Sciatic nerve (tissue), 2 donors: ENCODE data around the gene GNB3. TPM values are rescaled to one million over a fixed set of nuclear protein-coding genes. Genes with fewer than 3 reads are reported as not detected.

Source experiments
- ATAC-seq: fragments of 200-7000 bp; cut with Tn5 transposase; one replicate; pipeline ENCODE4 v1.9.1; 2020; ENCODE audit warnings: mild to moderate bottlenecking, moderate library complexity
- DNase-seq: peaks from one replicate; pipeline ENCODE4 v3.0.0-alpha.2; 2020; ENCODE audit warnings: low spot score
- intact Hi-C: fragments of 100-400 bp; cut with DNase I; formaldehyde crosslinking; loops from one replicate; pipeline ENCODE4 v1.14.2; 2022
- total RNA-seq: library from RNA; stranded (reverse); fragmentation: NEBNext Ultra II Directional; extraction: Animal tissue kit (Norgen Biotek cat#: 25700); gene quantifications from one replicate; pipeline ENCODE4 v1.2.1, GENCODE V29; 2021
- donor health status: DM: no; HTN: no; CAD: no.
- donor health status: DM: no; HTN: no; CAD: no.

Gene GNB3
- total RNA-seq, 1 donor from 2014 or later, result 7.1 TPM

DNA sequence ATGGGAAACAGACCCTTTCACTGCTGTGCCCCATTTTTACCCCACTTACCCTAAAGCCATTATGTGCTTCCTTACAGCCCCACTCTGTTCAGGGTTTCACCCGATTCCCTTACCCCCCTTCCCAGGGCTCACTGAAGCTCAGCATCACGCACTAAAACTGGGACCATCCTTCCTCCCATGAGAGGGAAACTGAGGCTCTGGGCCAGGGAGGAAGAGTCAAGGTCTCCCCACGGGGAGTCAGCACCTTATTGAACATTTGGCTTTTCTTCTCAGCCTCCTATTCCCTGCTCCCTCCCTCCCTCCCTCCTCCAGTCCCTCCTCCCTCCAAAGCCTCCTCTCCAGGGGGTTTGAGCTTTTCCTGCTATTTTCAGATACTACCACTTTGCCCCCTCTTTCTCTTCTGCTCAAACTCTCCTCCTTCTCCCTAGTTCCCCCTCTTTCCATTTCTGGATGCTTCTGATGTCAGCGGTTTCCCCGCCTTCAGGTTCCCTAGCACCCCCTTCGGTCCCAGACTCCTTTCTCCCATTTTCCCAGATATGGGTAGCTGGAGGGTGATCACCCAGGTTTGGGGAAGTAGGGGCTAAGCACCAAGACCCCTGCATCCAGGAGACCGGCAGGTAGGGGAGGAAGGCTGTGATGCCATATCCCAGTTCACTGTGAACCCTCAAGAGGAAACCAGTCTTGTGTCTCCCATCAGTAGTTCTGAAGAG is 18.1 kb upstream of the GNB3 start:
- no peak for DNase-seq
- no peak for ATAC-seq
- intact Hi-C loops, result loop anchor here (10.0 kb wide), 1 partner anchor 68 kb away; the partner anchor contains the start of gene MLF2

DNA sequence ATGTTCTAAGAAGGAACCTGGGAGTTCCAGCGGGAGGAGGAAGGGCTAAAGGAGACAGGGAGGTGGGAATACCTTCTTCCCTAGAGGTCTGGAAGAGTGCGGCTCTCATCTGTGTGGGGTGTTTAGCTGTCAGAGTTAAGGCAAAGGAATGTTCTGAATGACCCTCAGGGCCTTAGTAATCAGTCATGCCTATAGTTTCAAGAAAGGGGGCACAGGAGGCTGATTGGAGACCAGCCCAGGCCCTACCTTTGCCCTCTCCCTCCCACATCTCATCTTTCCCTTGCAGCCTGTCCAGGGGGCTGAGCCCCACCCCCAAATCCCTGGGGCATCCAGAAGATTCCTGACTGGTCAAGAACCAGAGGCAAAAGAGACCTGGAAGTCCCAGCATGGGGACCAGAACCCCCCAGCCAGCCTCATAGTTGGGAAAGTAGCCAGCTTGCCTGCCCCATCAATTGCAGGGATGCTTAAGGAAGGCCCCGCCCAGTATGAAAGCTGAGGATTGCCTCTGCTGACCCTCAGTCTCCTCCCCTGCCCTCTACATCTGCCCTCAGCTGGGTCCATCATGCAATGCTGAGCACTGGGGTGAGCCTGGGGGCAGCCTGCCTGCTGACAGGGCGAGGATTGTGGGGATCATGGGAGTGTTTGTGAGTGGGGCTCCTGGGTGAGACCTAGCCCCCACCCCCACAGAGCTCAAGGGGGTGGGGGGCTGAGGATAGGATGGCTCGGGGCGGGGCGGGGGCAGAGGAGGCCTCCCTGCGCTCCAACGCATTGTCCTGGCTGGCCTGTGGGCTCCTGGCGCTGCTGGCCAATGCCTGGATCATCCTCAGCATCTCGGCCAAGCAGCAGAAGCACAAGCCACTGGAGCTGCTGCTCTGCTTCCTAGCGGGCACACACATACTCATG is 17.3 kb upstream of the GNB3 start:
- DNase-seq (no peak), ATAC-seq (no peak)
- intact Hi-C loops, result loop anchor here (10.0 kb wide), 1 partner anchor 69 kb away; the partner anchor contains the start of gene MLF2

DNA sequence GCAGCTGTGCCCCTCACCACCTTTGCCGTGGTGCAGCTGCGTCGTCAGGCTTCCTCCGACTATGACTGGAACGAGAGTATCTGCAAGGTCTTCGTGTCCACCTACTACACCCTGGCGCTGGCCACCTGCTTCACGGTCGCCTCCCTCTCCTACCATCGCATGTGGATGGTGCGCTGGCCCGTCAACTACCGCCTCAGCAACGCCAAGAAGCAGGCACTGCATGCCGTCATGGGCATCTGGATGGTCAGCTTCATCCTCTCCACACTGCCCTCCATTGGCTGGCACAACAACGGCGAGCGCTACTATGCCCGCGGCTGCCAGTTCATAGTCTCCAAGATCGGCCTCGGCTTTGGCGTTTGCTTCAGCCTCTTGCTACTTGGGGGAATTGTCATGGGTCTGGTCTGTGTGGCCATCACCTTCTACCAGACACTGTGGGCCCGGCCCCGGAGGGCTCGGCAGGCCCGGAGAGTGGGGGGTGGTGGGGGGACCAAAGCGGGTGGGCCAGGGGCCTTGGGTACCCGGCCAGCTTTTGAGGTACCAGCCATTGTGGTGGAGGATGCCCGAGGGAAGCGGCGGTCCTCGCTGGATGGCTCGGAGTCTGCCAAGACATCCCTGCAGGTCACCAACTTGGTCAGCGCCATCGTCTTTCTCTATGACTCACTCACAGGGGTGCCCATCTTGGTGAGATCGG is 16.5 kb upstream of the GNB3 start:
- DNase-seq, result no peak
- ATAC-seq, result no peak
- intact Hi-C loops, result loop anchor here (10.0 kb wide), 1 partner anchor 69 kb away; the partner anchor contains the start of gene MLF2

- intact Hi-C loops, result loop anchor here (10.0 kb wide), 1 partner anchor 70 kb away; the partner anchor contains the start of gene MLF2
- DNase-seq, result no peak
- no peak for ATAC-seq
Measured at GRCh38 chr12:6824901-6825381, 15.8 kb upstream of the GNB3 start.

DNA sequence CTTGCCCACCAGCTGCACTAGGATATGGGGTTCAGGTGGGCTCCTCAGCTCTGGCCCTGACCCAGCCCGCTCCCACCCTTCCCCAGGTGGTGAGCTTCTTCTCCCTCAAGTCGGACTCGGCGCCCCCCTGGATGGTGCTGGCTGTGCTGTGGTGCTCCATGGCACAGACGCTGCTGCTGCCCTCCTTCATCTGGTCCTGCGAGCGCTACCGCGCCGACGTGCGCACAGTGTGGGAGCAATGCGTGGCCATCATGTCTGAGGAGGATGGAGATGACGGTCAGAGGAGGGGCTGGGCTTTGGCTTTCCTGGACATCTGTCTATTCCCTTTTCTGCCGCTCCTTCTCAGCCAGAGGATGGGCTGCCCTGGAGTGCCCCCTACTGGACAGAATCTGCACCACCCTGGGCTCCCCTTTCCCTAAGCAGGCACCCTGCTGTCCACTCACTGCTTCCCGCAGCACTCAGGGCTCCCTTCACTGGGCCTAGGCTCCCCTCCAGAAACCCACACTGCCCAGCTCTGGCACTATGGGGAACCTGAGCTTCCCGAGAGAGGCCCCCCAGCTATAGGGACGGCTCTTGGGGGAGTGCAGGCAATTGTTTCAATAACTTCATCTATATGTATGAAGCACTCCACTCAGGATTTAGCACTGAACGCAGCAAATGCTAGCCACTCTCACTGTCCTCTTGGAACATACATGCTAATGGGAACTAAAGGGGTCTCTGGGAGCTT is 15.2 kb upstream of the GNB3 start:
- DNase-seq (peak; percentile 94), ATAC-seq (peak; percentile 71)
- intact Hi-C loops, result loop anchor here (10.0 kb wide), 1 partner anchor 71 kb away; the partner anchor contains the start of gene MLF2

DNA sequence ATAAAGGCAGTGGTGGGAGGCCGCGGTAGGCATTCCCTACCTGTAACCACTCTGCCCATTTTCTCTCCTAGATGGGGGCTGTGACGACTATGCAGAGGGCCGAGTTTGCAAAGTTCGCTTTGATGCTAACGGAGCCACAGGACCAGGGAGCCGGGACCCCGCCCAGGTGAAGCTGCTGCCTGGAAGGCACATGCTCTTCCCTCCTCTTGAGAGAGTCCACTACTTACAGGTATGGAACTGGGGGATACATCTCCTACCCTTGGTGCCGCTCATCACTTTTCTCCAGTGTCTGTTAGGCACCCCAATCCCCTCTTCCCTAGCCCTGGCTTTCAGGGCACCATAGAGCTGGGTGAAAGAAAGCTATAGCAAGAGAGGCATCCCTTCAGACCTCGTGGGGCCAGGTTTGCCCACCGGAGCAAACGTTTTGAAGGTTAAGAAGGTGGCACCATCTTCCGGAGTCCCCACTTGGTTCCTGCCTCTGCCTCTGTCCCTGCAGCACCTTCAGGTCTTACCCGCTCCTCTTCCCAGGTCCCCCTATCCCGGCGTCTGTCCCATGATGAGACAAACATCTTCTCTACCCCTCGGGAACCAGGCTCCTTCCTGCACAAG is 14.5 kb upstream of the GNB3 start:
- no peak for DNase-seq
- intact Hi-C loops, result loop anchor here (10.0 kb wide), 1 partner anchor 71 kb away; the partner anchor contains the start of gene MLF2
- no peak for ATAC-seq

DNA sequence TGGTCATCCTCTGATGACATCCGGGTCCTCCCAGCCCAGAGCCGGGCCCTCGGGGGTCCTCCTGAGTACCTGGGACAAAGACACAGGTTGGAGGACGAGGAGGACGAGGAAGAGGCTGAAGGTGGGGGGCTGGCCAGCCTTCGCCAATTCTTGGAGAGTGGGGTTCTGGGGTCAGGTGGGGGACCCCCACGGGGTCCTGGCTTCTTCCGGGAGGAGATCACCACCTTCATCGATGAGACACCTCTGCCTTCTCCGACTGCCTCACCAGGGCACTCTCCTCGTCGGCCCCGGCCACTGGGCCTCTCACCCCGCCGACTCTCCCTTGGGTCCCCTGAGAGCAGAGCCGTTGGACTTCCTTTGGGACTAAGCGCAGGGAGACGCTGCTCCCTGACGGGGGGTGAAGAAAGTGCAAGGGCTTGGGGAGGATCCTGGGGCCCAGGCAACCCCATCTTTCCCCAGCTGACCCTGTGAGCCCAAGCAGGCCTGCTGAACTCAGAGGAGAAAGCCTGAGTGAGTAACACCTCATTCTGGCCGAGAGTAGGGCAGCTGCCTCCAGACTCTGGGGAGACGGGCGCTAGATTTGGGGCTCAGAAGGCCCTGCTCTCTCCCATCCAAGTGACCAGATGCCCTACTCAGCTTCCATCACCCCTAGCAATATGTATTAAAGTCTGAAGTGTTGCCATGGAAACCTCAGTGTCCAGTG is 13.8 kb upstream of the GNB3 start:
- no peak for DNase-seq
- intact Hi-C loops, result loop anchor here (10.0 kb wide), 1 partner anchor 72 kb away; the partner anchor contains the start of gene MLF2
- no peak for ATAC-seq

- peak; percentile 81 for ATAC-seq
- peak; percentile 93 for DNase-seq
- intact Hi-C loops, result loop anchor here (10.0 kb wide), 1 partner anchor 73 kb away; the partner anchor contains the start of gene MLF2
Measured at GRCh38 chr12:6827437-6827911, 13.3 kb upstream of the GNB3 start.

GRCh38 chr12:6827982-6828780 is 12.5 kb upstream of the GNB3 start, which contains the start of gene P3H3:
Gene P3H3 (plus strand): TSS chr12:6828407. CDS start chr12:6828441, 34 bp downstream.
- ATAC-seq, result peak; percentile 18
- intact Hi-C loops, result loop anchor here (10.0 kb wide), 1 partner anchor 73 kb away; the partner anchor contains the start of gene MLF2
- no peak for DNase-seq

- intact Hi-C loops, result loop anchor here (10.0 kb wide), 1 partner anchor 74 kb away; the partner anchor contains the start of gene MLF2
- DNase-seq (no peak), ATAC-seq (peak; percentile 23)
Measured at GRCh38 chr12:6828781-6829535, 11.8 kb upstream of the GNB3 start.

DNA sequence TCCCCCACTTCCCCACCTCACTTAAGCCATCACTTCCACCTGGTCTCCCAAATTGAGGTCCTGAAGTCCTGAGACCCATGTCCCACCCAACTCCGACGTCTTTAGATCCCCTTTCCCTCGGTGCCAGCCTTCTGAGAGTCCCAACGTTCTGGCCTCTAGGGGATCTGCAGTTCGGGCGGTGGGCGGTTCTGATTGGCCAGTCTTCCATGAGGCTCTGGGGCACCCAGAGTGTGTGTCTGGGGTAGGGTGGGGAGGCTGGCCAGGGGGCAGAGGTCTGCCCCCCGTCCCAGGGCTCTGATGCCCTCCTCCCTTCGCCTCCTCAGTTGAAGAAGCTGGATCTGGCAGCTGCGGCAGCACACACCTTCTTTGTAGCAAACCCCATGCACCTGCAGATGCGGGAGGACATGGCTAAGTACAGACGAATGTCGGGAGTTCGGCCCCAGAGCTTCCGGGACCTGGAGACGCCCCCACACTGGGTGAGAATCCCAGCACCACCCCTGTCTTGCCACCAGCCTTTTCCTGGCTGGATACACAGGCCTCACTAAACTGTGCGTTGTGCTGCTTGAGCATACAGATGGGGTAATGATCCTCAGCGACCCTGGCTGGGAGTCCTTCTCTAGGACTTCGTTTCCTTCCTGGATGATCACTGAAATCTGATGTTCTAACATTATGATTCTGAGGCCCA is 11.0 kb upstream of the GNB3 start:
- ATAC-seq, result no peak
- intact Hi-C loops, result loop anchor here (10.0 kb wide), 1 partner anchor 75 kb away; the partner anchor contains the start of gene MLF2
- DNase-seq, result no peak

DNA sequence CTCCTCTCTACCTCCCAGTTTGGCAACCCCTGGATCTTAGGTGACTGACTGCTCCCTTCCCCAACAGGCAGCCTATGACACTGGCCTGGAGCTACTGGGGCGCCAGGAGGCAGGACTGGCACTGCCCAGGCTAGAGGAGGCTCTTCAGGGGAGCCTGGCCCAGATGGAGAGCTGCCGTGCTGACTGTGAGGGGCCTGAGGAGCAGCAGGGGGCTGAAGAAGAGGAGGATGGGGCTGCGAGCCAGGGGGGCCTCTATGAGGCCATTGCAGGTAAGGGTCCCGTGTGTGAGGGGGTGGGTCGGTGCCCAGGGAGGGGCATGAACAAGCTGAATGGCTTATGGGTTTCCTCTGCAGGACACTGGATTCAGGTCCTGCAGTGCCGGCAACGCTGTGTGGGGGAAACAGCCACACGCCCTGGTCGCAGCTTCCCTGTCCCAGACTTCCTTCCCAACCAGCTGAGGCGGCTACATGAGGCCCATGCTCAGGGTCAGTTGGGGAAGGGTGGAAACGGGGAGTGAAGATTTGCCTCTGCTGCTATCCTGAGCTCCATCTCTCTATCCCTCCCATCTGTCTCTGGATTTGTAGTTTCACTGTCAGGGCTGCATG is 10.3 kb upstream of the GNB3 start:
- no peak for ATAC-seq
- intact Hi-C loops, result no loop called here
- no peak for DNase-seq

GRCh38 chr12:6830999-6831398 is 9.7 kb upstream of the GNB3 start:
- no peak for DNase-seq
- no peak for ATAC-seq
- intact Hi-C loops, result no loop called here

DNA sequence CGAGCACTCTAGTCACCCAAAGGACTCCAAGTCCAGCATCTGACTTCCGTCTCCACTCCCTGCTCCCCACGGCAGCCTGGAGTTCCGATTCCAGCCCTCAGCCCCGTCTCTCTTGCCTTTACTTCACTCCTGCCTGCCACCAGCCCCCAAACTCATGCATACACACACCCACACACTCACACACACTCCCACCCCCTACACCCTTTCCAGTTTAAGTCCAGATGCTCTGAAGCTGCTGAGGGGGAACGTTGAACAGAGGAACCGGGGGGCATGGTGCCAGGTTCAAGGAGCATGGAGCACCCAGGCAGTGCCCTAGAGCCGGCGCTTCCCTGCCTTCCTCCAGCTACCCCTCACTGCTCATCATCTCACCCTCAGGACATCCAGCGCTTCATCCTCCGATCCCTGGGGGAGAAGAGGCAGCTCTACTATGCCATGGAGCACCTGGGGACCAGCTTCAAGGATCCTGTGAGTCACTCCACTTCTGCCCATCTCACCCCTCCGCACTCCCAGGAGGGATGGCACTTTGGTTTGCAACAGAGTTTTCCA is 9.2 kb upstream of the GNB3 start:
- ATAC-seq (no peak), DNase-seq (no peak)
- intact Hi-C loops, result no loop called here
